Activated CD4-positive, alpha-beta memory T cell treated with anti-CD3 and anti-CD28 coated beads for 36 hours (primary cell): ENCODE measurements around the gene ARSA. TPM values are rescaled to one million over a fixed set of nuclear protein-coding genes. Genes with fewer than 3 reads are reported as not detected.
"Not testable (repeated sequence)": the region's sequence is repeated elsewhere in the genome, so short reads cannot be mapped to it uniquely, and the experiment has no call there.

Experiments
- CTCF ChIA-PET: fragments of 350-600 bp; sonication (Branson Sonifier 250); formaldehyde crosslinking; loops from one replicate; lab custom pipeline; 2021; ENCODE audit warnings: antibody characterized with exemption, inconsistent platforms; lab: Charles Lee
- POLR2A ChIA-PET: fragments of 350-600 bp; sonication (Branson Sonifier 250); formaldehyde crosslinking; loops from one replicate; lab custom pipeline; 2021; ENCODE audit warnings: antibody characterized with exemption; lab: Charles Lee
- DNase-seq: peaks from one replicate; pipeline ENCODE4 v3.0.0-alpha.2; 2020
- H3K27ac Mint-ChIP-seq: one replicate; pipeline ENCODE4 v1.8.0; 2021; ENCODE audit warnings: mixed read lengths
- H3K27me3 Mint-ChIP-seq: one replicate; pipeline ENCODE4 v1.8.0; 2021; ENCODE audit warnings: mixed read lengths
- H3K36me3 Mint-ChIP-seq: one replicate; pipeline ENCODE4 v1.8.0; 2021; ENCODE audit warnings: mixed read lengths
- H3K4me1 Mint-ChIP-seq: one replicate; pipeline ENCODE4 v1.8.0; 2021; ENCODE audit warnings: low read depth, mixed read lengths
- H3K4me3 Mint-ChIP-seq: one replicate; pipeline ENCODE4 v1.8.0; 2021; ENCODE audit warnings: mild to moderate bottlenecking, mixed read lengths
- H3K9me3 Mint-ChIP-seq: one replicate; pipeline ENCODE4 v1.8.0; 2021; ENCODE audit warnings: mixed read lengths
- intact Hi-C: fragments of 100-400 bp; cut with micrococcal nuclease; formaldehyde crosslinking; loops from one replicate; pipeline ENCODE4 v1.15.1; 2023
- total RNA-seq, 2 experiments: library from RNA; stranded (reverse); gene quantifications; one replicate each; pipeline ENCODE4 v1.2.3, GENCODE V29; 2021

ARSA gene
- total RNA-seq, 2 experiments from 2014 or later = 23.9 to 25.8 TPM

- ChIA-PET CTCF (no interaction called here), POLR2A (no interaction called here)
- Mint-ChIP-seq H3K4me1 (peaks cover 11% of the 10 kb centered on the region), H3K27me3 (peaks cover 44% of the 10 kb centered on the region), H3K27ac (no peak overlapping the region), H3K4me3 (no peak overlapping the region), H3K36me3 (no peaks in the 10 kb centered on the region), H3K9me3 (no peaks in the 10 kb centered on the region)
- intact Hi-C loops = no loop called here
- no peak for DNase-seq
Measured at GRCh38 chr22:50670914-50671538, 43.1 kb upstream of the ARSA start.

- no peak for DNase-seq
- no peaks in the 10 kb centered on the region for H3K9me3 Mint-ChIP-seq
- ChIA-PET CTCF (interaction anchor here (0.7 kb wide), 1 partner anchor 87 kb away, joined by 4 read pairs; no protein-coding TSS in a partner anchor), POLR2A (no interaction called here)
- H3K36me3 Mint-ChIP-seq = no peaks in the 10 kb centered on the region
- H3K4me1 Mint-ChIP-seq = peaks cover 10% of the 10 kb centered on the region
- no peak overlapping the region for H3K27ac Mint-ChIP-seq
- H3K4me3 Mint-ChIP-seq = no peak overlapping the region
- H3K27me3 Mint-ChIP-seq = peaks cover 39% of the 10 kb centered on the region
- intact Hi-C loops = no loop called here
Measured at GRCh38 chr22:50670513-50670912, 42.6 kb upstream of the ARSA start.

- no peaks in the 10 kb centered on the region for H3K9me3 Mint-ChIP-seq
- ChIA-PET CTCF (no interaction called here), POLR2A (no interaction called here)
- peaks cover 16% of the 10 kb centered on the region for H3K27me3 Mint-ChIP-seq
- H3K4me1 Mint-ChIP-seq = no peaks in the 10 kb centered on the region
- no peak overlapping the region for H3K27ac Mint-ChIP-seq
- DNase-seq = no peak
- intact Hi-C loops = no loop called here
- H3K4me3 Mint-ChIP-seq = no peak overlapping the region
- no peaks in the 10 kb centered on the region for H3K36me3 Mint-ChIP-seq
Measured at GRCh38 chr22:50665738-50666137, 37.8 kb upstream of the ARSA start.

- Mint-ChIP-seq H3K27me3 (peaks cover 15% of the 10 kb centered on the region), H3K27ac (no peak overlapping the region)
- POLR2A ChIA-PET = no interaction called here
Measured at GRCh38 chr22:50665212-50665611, 37.3 kb upstream of the ARSA start.

GRCh38 chr22:50660306-50660705 is 32.4 kb upstream of the ARSA start:
- Mint-ChIP-seq H3K4me1 (no peaks in the 10 kb centered on the region), H3K4me3 (no peak overlapping the region), H3K36me3 (no peaks in the 10 kb centered on the region), H3K9me3 (no peaks in the 10 kb centered on the region), H3K27me3 (peaks cover 26% of the 10 kb centered on the region), H3K27ac (no peak overlapping the region)
- intact Hi-C loops = no loop called here
- CTCF ChIA-PET = interaction anchor here (0.6 kb wide), 1 partner anchor 299 kb away, joined by 3 read pairs; no protein-coding TSS in a partner anchor
- no peak for DNase-seq
- POLR2A ChIA-PET = no interaction called here

More at GRCh38 chr22:50665212-50665611, 37.3 kb upstream of the ARSA start:
- no peak for DNase-seq
- CTCF ChIA-PET = no interaction called here
- no peak overlapping the region for H3K4me3 Mint-ChIP-seq
- H3K36me3 Mint-ChIP-seq = no peaks in the 10 kb centered on the region
- H3K4me1 Mint-ChIP-seq = no peaks in the 10 kb centered on the region
- intact Hi-C loops = no loop called here
- no peaks in the 10 kb centered on the region for H3K9me3 Mint-ChIP-seq

GRCh38 chr22:50659711-50660110 is 31.8 kb upstream of the ARSA start:
- intact Hi-C loops, DNase-seq, H3K4me1 Mint-ChIP-seq, H3K4me3 Mint-ChIP-seq, H3K27ac Mint-ChIP-seq, CTCF ChIA-PET, H3K36me3 Mint-ChIP-seq, H3K9me3 Mint-ChIP-seq, POLR2A ChIA-PET: not testable (repeated sequence)
- H3K27me3 Mint-ChIP-seq = peaks cover 26% of the 10 kb centered on the region

GRCh38 chr22:50657925-50658324 is 30.0 kb upstream of the ARSA start:
- Mint-ChIP-seq H3K4me1 (no peaks in the 10 kb centered on the region), H3K27ac (no peak overlapping the region), H3K4me3 (no peak overlapping the region), H3K9me3 (no peaks in the 10 kb centered on the region), H3K27me3 (peaks cover 25% of the 10 kb centered on the region), H3K36me3 (no peaks in the 10 kb centered on the region)
- no peak for DNase-seq
- intact Hi-C loops = no loop called here
- CTCF ChIA-PET = no interaction called here
- POLR2A ChIA-PET = interaction anchor here (0.6 kb wide), 1 partner anchor 102 kb away, joined by 3 read pairs; no protein-coding TSS in a partner anchor

- peaks cover 24% of the 10 kb centered on the region for H3K27me3 Mint-ChIP-seq
- ChIA-PET CTCF (no interaction called here), POLR2A (no interaction called here)
- H3K9me3 Mint-ChIP-seq = no peaks in the 10 kb centered on the region
- no peaks in the 10 kb centered on the region for H3K4me1 Mint-ChIP-seq
- H3K27ac Mint-ChIP-seq = no peak overlapping the region
- DNase-seq = no peak
- H3K4me3 Mint-ChIP-seq = no peak overlapping the region
- intact Hi-C loops = no loop called here
- H3K36me3 Mint-ChIP-seq = no peaks in the 10 kb centered on the region
Measured at GRCh38 chr22:50656122-50657070, 28.4 kb upstream of the ARSA start.

- DNase-seq, POLR2A ChIA-PET, H3K36me3 Mint-ChIP-seq, intact Hi-C loops, H3K9me3 Mint-ChIP-seq, H3K4me3 Mint-ChIP-seq, H3K27ac Mint-ChIP-seq, H3K4me1 Mint-ChIP-seq: not testable (repeated sequence)
- CTCF ChIA-PET = interaction anchor here (0.6 kb wide), 1 partner anchor 15 kb away, joined by 3 read pairs; no protein-coding TSS in a partner anchor
- H3K27me3 Mint-ChIP-seq = peaks cover 20% of the 10 kb centered on the region
Measured at GRCh38 chr22:50654664-50655063, 26.7 kb upstream of the ARSA start.

GRCh38 chr22:50653256-50653655 is 25.3 kb upstream of the ARSA start:
- Mint-ChIP-seq H3K9me3 (peaks cover 11% of the 10 kb centered on the region), H3K4me3 (no peak overlapping the region)

GRCh38 chr22:50643821-50644101 is 15.8 kb upstream of the ARSA start:
- intact Hi-C loops, POLR2A ChIA-PET, H3K9me3 Mint-ChIP-seq, H3K4me1 Mint-ChIP-seq, CTCF ChIA-PET, H3K4me3 Mint-ChIP-seq, H3K27ac Mint-ChIP-seq, DNase-seq, H3K36me3 Mint-ChIP-seq: not testable (repeated sequence)
- H3K27me3 Mint-ChIP-seq = peaks cover 15% of the 10 kb centered on the region

More at GRCh38 chr22:50653256-50653655, 25.3 kb upstream of the ARSA start:
- no peak for DNase-seq
- CTCF ChIA-PET = no interaction called here
- Mint-ChIP-seq H3K36me3 (peaks cover 4% of the 10 kb centered on the region), H3K27ac (no peak overlapping the region), H3K4me1 (no peaks in the 10 kb centered on the region), H3K27me3 (peaks cover 17% of the 10 kb centered on the region)
- intact Hi-C loops = no loop called here
- POLR2A ChIA-PET = no interaction called here

- H3K4me3 Mint-ChIP-seq, intact Hi-C loops, H3K9me3 Mint-ChIP-seq, H3K4me1 Mint-ChIP-seq, DNase-seq, H3K36me3 Mint-ChIP-seq, H3K27ac Mint-ChIP-seq, CTCF ChIA-PET, POLR2A ChIA-PET: not testable (repeated sequence)
- H3K27me3 Mint-ChIP-seq = peaks cover 15% of the 10 kb centered on the region
Measured at GRCh38 chr22:50643021-50643820, 15.3 kb upstream of the ARSA start.
